GM21390 (cell line): ENCODE results near the gene DUOXA2.
"Not testable (repeated sequence)": the region's sequence is repeated elsewhere in the genome, so short reads cannot be mapped to it uniquely, and the experiment has no call there.

Experiments used
- ATAC-seq: cut with Tn5 transposase; IDR thresholded peaks from one replicate; pipeline ENCODE4 v1.9.1; 2021; ENCODE audit not compliant: unreplicated experiment

Gene DUOXA2

DNA sequence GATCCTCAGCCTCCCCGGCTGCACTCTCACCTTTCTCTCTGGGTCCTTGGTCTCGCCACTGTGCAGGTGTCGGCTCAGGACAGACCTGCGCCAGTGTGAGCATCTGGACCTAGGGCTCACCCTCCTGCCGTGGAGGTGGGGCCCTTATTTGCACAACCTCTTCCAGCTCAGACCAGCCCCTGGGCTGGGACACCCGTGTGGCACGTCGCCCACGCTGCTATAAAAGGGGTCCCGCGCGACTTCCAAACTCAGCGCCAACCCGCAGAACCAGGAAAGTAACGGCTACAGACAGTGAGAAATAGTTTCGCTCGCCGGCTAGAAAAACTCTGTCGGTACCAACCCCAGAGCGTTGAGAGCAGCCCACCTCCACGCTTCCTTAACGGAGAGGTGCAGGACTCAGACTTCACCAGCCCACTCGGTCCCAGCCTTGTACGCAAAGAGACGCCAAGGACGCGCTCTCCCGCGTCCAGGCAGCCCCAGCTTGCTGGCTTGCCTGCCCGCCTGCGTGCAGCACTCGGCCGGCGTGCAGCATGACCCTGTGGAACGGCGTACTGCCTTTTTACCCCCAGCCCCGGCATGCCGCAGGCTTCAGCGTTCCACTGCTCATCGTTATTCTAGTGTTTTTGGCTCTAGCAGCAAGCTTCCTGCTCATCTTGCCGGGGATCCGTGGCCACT is at the start of gene DUOXA2, which contains the start of gene DUOX2:
TSS of gene DUOXA2 (plus strand) at position 251 of the 675 bp plus-strand sequence. CDS start at position 531, 280 bp downstream.
TSS of gene DUOX2 (minus strand) at position 97 of the 675 bp plus-strand sequence. CDS start 761 bp downstream, outside the sequence.
- no peak for ATAC-seq

GRCh38 chr15:45064386-45064785 is 49.7 kb upstream of the DUOXA2 start:
- ATAC-seq: no peak

DNA sequence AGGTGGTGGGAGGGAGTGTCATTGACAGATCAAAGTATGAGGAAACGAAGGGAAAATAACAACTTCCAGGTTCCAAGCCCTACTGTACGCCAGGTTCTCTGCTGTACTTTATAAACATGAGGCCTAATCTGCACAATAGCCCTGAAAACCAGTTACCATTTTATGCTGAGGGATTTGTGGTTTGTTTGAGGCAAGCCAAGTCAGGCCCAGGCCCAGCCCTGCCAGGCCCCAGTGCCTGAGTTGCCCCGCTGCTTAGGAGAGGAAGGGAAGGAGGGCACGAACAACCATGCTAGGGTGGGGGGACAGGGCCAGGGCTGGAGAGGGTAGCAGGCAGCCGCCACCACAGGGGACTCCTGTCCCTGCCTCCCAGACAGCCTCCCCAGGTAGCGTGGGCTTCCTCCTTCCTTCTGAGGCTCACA is 44.2 kb upstream of the DUOXA2 start:
- not testable (repeated sequence) for ATAC-seq

DNA sequence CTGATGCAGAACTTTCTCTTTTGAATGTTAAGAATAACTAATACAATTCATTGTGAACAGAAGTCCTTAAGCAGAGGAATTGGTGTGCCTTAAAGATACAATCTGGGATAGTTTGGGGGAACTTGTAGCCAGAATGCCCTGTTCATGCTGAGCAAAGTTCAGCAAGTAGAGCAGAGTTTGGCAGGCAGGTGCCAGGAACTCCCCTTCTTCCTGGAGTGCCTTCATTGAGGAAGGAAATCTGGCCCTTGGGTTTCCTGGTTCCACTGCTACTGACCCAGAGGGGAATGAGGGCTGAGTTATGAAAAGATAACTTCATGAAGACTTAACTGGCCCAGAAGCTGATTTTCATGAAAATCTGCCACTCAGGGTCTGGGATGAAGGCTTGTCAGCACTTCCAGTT is 40.5 kb upstream of the DUOXA2 start:
- not testable (repeated sequence) for ATAC-seq

GRCh38 chr15:45075440-45076320 is 38.4 kb upstream of the DUOXA2 start:
- ATAC-seq: not testable (repeated sequence)

GRCh38 chr15:45077391-45077790 is 36.7 kb upstream of the DUOXA2 start:
- not testable (repeated sequence) for ATAC-seq

- ATAC-seq: not testable (repeated sequence)
Measured at GRCh38 chr15:45079201-45079600, 34.9 kb upstream of the DUOXA2 start.

GRCh38 chr15:45079628-45080246 is 34.4 kb upstream of the DUOXA2 start:
- not testable (repeated sequence) for ATAC-seq

GRCh38 chr15:45080593-45080992 is 33.5 kb upstream of the DUOXA2 start:
- not testable (repeated sequence) for ATAC-seq

DNA sequence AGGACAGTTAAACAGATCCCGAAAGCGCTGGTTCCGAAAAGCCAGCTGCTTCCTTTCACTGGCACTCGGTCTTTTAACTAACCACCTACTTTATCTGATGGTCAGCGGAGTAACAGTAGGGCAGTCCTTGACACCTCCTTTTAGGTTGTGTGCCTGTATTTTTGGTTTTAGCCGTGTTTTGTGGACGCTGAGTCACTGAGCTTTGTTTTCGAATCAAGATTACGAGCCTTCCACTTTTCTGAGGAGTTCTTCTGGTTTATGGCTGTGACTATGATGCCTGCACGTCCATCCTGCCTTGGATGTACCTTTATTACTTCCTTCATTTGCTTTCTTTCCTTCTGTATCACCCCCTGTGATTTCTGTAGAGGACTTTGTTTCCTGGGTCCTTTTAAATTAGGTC is 31.7 kb upstream of the DUOXA2 start:
- not testable (repeated sequence) for ATAC-seq

DNA sequence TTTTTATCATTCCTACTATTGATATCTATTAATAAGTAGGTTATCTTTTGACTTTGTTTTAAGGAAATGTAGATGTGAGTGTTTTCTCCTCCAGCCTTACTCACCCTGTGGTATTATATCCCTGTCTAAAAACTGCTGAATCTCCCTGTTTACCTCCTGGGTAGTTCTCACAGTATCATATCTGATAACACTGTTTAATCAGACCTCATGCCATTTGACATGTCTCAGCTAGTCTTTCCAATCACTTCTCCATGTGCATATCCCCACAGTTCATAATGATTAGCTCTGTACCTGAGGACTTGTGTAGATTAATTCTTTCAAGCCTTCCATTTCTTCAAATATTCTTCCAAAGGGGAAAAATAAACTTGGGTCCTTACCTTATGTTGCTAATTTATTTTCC is 30.9 kb upstream of the DUOXA2 start:
- no peak for ATAC-seq

- no peak for ATAC-seq
Measured at GRCh38 chr15:45084163-45084562, 30.0 kb upstream of the DUOXA2 start.

DNA sequence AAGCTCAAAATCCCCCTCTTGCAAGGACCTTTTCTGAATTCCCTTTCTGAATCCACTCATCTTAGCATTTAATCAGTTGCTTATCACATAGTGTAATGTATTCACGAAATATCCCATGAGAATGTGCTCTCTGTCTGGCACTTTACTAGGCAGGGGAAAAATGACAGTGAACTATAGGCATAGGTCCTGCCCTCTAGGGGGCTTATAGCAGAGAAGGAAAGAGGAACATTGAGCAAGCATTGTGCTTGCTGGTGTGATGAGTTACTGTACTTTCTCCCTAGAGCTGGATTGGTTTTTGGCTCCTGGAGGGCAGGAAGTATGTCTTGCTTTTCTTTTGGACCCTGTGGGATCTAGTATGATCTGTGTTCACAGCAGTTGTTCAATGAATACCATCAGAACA is 26.6 kb upstream of the DUOXA2 start:
- ATAC-seq: no peak

DNA sequence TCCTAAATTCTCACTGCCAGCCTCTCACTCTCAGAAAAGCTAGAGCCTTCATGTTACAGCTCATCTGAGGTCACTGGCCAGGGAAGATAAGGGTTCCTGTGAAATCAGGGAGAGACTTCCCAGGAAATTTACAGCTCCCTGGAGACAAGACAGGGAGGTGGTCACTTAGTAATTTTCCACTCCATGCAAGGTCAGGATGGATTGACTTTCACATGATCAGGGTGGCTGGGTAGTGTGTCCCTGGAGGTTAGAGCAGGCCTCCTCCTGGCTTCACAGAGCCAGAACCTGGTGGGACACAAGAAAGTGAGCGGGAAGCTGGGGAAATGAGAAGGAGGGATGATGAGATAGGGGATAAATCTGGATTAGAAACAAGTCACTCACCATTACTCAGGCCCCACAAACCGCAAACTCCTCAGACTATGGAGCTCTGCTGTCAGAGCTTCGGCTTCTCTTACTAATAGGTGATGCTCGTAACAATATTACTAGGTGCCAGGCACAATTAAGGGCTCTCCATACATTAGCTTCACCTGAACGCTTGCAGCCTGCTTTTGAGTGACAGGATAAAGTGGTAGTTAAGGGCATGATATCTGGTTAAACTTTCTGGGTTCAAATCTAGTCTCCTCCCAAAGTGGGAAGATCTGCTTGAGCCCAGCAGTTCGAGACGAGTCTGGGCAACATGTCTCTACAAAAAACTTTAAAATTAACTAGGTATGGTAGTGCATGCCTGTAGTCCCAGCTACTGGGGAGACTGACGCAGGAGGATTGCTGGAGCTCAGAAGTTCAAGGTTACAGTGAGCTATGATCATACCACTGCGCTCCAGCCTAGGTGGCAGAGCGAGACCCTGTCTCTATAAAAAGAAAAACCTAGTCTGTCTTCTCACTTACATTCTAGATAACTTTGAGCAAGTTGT is 25.1 kb upstream of the DUOXA2 start:
- ATAC-seq: no peak

DNA sequence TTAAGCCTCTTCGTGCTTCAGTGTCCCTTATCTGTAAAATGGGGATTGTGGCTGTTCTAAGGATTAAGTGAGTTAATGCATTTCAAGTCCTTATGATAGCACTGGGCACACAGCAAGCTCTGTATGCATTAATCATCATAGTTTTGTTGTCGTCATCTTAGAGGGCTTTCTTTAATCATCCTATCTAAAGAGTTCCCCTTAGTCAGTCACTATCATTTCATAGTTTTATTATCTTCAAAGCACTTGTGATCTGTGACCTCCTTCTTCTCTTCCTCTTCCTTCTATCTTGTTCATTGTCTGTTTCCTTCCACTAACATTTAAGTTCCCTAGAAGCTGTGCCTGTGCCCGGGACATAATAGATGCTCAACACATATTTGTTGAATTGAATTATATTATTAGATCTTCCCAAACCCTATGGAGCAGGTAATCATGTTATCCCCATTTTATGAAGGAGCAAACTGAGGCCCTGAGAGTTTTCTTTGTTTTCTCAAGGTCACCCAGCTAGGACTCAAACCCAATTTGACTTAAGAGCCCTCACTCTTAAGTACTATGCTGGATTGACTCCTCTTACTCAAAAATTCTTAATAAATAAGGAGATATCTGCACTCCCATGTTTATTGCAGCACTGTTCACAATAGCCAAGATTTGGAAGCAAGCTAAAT is 24.3 kb upstream of the DUOXA2 start:
- ATAC-seq: no peak

DNA sequence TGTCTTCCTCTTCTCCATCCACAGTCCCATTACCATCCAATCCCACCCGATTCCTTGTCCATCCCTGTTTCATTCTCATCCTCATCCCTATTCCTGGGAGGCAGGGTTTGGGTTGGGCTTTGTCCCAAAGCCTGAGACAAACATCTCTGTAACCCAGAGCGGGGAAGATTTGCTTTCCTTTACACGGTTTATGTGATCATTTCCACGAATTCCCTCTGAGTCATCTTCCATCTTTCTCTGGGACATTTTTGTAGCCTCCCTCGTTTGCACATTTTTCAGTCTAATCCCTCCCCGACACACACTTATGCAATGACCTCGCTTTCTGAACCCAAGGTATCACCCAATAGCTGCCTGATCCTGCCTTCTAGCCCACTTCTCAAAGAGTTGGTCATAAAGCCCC is 23.0 kb upstream of the DUOXA2 start:
- ATAC-seq: no peak

DNA sequence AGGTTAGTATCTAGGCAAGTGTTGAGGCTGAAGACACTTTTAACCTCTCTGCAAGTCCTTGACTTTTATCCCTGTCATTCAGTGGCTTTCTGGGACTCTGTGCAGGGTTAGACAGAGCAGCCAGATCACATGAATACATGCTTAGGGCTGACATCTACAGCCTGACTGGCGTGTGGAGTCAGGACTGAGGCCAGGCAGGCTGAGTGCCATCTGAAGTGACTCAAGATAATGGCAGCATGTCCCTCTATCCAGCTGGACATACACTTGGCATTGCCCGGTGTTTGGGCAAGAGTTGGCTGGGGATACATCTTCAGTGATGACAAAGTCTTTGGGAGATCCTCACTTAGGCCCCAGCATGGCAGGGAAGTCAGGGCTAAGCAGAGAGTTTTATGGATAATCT is 22.6 kb upstream of the DUOXA2 start:
- ATAC-seq: no peak

- ATAC-seq: no peak
Measured at GRCh38 chr15:45093013-45093412, 21.1 kb upstream of the DUOXA2 start.

- no peak for ATAC-seq
Measured at GRCh38 chr15:45093622-45094357, 20.3 kb upstream of the DUOXA2 start.
